OCI-LY7 (cell line): ENCODE data around the gene CSPG4.

ENCODE experiments used
- EZH2phosphoT487 ChIP-seq: fragments of 200-600 bp; sonication (generic); IDR thresholded peaks from 2 replicates; pipeline ENCODE4 v1.6.1; 2018; ENCODE audit warnings: low read depth, borderline replicate concordance, mild to moderate bottlenecking, mixed run types, antibody characterized with exemption, low read length, moderate library complexity, mixed read lengths
- TF ChIP-seq, protein P1 (sequence below): fragments of 200-600 bp; sonication (generic); conservative IDR thresholded peaks from 2 replicates; pipeline ENCODE4 v1.5.1; 2014; ENCODE audit warnings: mild to moderate bottlenecking, antibody characterized with exemption, low read length, moderate library complexity, mixed read lengths

DNA sequence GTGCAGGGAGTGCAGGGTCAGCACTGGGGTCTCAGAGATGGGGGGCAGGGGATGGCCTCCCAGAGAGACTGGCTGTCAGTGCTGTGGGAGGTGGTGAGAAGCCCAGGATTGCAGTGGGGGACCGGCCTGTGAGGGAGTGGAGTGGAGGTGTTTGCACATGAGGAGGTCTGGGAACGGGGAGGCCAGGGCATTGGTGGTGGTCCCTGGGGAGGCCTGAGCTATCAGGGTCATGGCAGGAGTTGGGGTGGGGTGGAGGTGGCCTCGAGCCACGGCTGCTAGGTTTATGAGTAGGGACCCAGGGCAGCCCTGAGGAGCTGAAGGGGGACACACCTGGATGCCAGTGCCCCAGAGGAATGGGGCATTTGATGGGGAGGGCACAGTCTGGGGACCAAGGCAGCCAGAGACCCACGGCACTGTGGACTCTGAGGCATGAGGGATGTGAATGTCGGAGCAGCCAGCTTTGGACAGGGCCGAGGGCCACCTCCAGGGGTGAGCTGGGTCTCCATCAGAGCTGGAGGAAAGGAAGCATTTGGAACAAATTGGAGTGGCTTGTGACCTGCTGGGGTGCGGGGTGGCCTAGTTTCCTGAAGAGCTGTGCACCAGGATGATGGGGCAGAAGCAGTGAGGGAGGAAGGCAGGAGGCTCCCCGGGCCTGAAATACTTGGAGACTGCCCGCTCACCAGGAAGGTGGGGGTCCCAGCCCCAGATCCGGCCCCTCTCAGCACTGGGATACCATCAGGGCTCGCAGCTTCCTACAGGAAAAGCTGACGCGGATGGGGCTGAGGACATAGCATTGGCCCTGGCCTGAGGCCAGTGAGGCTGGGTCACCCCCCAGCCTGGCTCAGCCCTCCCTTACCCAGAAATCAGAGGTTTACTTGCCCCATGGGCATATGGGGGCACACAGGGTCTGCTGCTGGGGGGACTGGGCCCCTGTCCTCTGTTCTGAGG is 9.5 kb upstream of the CSPG4 start:
- TF ChIP-seq, protein P1, sequence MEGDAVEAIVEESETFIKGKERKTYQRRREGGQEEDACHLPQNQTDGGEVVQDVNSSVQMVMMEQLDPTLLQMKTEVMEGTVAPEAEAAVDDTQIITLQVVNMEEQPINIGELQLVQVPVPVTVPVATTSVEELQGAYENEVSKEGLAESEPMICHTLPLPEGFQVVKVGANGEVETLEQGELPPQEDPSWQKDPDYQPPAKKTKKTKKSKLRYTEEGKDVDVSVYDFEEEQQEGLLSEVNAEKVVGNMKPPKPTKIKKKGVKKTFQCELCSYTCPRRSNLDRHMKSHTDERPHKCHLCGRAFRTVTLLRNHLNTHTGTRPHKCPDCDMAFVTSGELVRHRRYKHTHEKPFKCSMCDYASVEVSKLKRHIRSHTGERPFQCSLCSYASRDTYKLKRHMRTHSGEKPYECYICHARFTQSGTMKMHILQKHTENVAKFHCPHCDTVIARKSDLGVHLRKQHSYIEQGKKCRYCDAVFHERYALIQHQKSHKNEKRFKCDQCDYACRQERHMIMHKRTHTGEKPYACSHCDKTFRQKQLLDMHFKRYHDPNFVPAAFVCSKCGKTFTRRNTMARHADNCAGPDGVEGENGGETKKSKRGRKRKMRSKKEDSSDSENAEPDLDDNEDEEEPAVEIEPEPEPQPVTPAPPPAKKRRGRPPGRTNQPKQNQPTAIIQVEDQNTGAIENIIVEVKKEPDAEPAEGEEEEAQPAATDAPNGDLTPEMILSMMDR, result no peak
- TF ChIP-seq EZH2phosphoT487, result no peak
